ENCODE measurements around the gene ITGB7.

The ITGB7 gene

GRCh38 chr12:53221203-53222080 lies 14.4 kb upstream of the ITGB7 start:
- peak; percentile 23 for TF ChIP-seq CTCF (conservative IDR thresholded peaks at IDR 0.05; ENCODE audit: low read length)
- peak overlapping the region; percentile 63 for H3K4me3 ChIP-seq (ENCODE audit: low read length)
- DNase-seq (ENCODE audit: low read depth), result peak; percentile 56

GRCh38 chr12:53220694-53221202 lies 13.7 kb upstream of the ITGB7 start:
- H3K4me3 ChIP-seq (ENCODE audit: low read length), result peak overlapping the region; percentile 90
- DNase-seq (ENCODE audit: low read depth), result peak; percentile 94
- TF ChIP-seq CTCF (conservative IDR thresholded peaks at IDR 0.05; ENCODE audit: low read length), result no peak

- no peak for TF ChIP-seq CTCF (conservative IDR thresholded peaks at IDR 0.05; ENCODE audit: low read length)
- H3K4me3 ChIP-seq (ENCODE audit: low read length), result peak overlapping the region; percentile 90
- peak; percentile 63 for DNase-seq (ENCODE audit: low read depth)
These were observed 13.1 kb upstream of the ITGB7 start for GRCh38 chr12:53219956-53220693.

GRCh38 chr12:53219292-53219955 lies 12.4 kb upstream of the ITGB7 start:
- peak overlapping the region; percentile 90 for H3K4me3 ChIP-seq (ENCODE audit: low read length)
- peak; percentile 61 for DNase-seq (ENCODE audit: low read depth)
- no peak for TF ChIP-seq CTCF (conservative IDR thresholded peaks at IDR 0.05; ENCODE audit: low read length)

- no peak for TF ChIP-seq CTCF (conservative IDR thresholded peaks at IDR 0.05; ENCODE audit: low read length)
- H3K4me3 ChIP-seq (ENCODE audit: low read length), result peak overlapping the region; percentile 90
- peak; percentile 42 for DNase-seq (ENCODE audit: low read depth)
These were observed 11.7 kb upstream of the ITGB7 start for GRCh38 chr12:53218551-53219291.

- peak; percentile 31 for DNase-seq (ENCODE audit: low read depth)
- TF ChIP-seq CTCF (conservative IDR thresholded peaks at IDR 0.05; ENCODE audit: low read length), result no peak
- H3K4me3 ChIP-seq (ENCODE audit: low read length), result peak overlapping the region; percentile 90
These were observed 10.9 kb upstream of the ITGB7 start for GRCh38 chr12:53217931-53218307.

Measured in AG10803 (cell line).